Glutamatergic neuron (in vitro differentiated cells): ENCODE measurements around the gene NOVA2. TPM values are rescaled to one million over a fixed set of nuclear protein-coding genes. Genes with fewer than 3 reads are reported as not detected.

ENCODE experiments used
- DNase-seq: peaks from one replicate; pipeline ENCODE4 v3.0.0; 2022
- H3K27ac Mint-ChIP-seq: one replicate; pipeline ENCODE4 v1.8.0; 2020; ENCODE audit warnings: mild to moderate bottlenecking, mixed read lengths, inconsistent platforms; ENCODE audit not compliant: unreplicated experiment
- H3K27me3 Mint-ChIP-seq: one replicate; pipeline ENCODE4 v1.8.0; 2020; ENCODE audit warnings: mild to moderate bottlenecking, moderate library complexity, mixed read lengths, inconsistent platforms; ENCODE audit not compliant: unreplicated experiment
- H3K36me3 Mint-ChIP-seq: one replicate; pipeline ENCODE4 v1.8.0; 2020; ENCODE audit warnings: mild to moderate bottlenecking, mixed read lengths, inconsistent platforms; ENCODE audit not compliant: unreplicated experiment
- H3K4me1 Mint-ChIP-seq: one replicate; pipeline ENCODE4 v1.8.0; 2020; ENCODE audit warnings: mild to moderate bottlenecking, low read depth, mixed read lengths, inconsistent platforms; ENCODE audit not compliant: unreplicated experiment
- H3K4me3 Mint-ChIP-seq: one replicate; pipeline ENCODE4 v1.8.0; 2020; ENCODE audit warnings: mild to moderate bottlenecking, mixed read lengths, inconsistent platforms; ENCODE audit not compliant: unreplicated experiment
- H3K9me3 Mint-ChIP-seq: one replicate; pipeline ENCODE4 v1.8.0; 2020; ENCODE audit warnings: mild to moderate bottlenecking, moderate library complexity, mixed read lengths, inconsistent platforms; ENCODE audit not compliant: unreplicated experiment
- CTCF ChIP-seq: fragments of 200-600 bp; sonication (generic); IDR thresholded peaks from one replicate; pipeline ENCODE4 v1.5.0; 2021; ENCODE audit not compliant: partially characterized antibody, unreplicated experiment
- total RNA-seq: library from RNA; stranded (reverse); fragmentation: NEBNext Ultra II Directional; extraction: Animal tissue kit (Norgen Biotek cat#: 25700); gene quantifications from one replicate; pipeline ENCODE4 v1.2.1, GENCODE V29; 2021; ENCODE audit not compliant: unreplicated experiment

NOVA2 gene
- total RNA-seq, 1 donor from 2014 or later, result 163 TPM

GRCh38 chr19:45958320-45958719, 15.3 kb downstream of the NOVA2 start:
- H3K27me3 Mint-ChIP-seq, result peaks cover 33% of the 10 kb centered on the region
- H3K4me1 Mint-ChIP-seq, result peaks cover 57% of the 10 kb centered on the region
- H3K27ac Mint-ChIP-seq, result peak overlapping the region; percentile 89
- TF ChIP-seq CTCF, result no peak
- H3K36me3 Mint-ChIP-seq, result peaks cover 22% of the 10 kb centered on the region
- DNase-seq, result no peak
- H3K4me3 Mint-ChIP-seq, result peak overlapping the region; percentile 76
- H3K9me3 Mint-ChIP-seq, result peaks cover 23% of the 10 kb centered on the region

DNA sequence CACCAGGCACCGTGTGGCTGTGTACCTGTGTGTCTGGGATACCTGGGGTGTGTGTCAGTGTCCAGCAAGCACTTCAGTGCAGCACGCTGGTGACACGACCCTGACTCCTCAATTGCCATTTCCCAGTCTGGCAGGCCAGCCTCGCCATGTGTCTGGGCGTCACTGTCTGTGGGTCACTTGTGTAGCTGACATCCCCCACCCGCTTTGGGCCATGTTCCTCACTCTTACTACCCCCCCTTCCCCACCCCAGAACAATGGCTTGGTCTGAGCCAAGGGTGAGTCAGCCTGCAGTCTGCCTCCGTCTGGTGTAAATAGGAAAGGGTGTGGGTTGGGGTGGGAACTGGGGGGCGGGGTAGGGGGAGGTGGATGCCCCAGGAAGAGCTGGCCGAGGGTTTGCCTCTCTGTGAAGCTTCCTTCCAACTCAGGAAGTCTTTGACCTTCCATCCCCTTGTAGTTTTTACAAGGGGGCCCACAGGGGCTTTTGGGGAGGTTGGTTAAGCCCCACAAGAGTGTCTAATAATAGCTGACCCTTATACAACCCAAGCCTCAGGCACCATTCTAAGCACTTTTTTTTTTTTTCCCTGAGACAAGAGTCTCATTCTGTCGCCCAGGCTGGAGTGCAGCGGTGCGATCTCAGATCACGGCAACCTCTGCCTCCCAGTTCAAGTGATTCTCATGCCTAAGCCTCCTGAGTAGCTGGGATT, 17.6 kb downstream of the NOVA2 start:
- Mint-ChIP-seq H3K36me3 (peaks cover 10% of the 10 kb centered on the region), H3K27ac (peak overlapping the region; percentile 98), H3K9me3 (peaks cover 24% of the 10 kb centered on the region), H3K27me3 (peaks cover 27% of the 10 kb centered on the region), H3K4me3 (no peak overlapping the region), H3K4me1 (peaks cover 58% of the 10 kb centered on the region)
- peak; percentile 29 for DNase-seq
- no peak for TF ChIP-seq CTCF

GRCh38 chr19:45954156-45954555, 19.5 kb downstream of the NOVA2 start:
- peaks cover 10% of the 10 kb centered on the region for H3K36me3 Mint-ChIP-seq
- peaks cover 14% of the 10 kb centered on the region for H3K27me3 Mint-ChIP-seq
- H3K4me1 Mint-ChIP-seq, result peaks cover 43% of the 10 kb centered on the region
- no peak for TF ChIP-seq CTCF
- H3K4me3 Mint-ChIP-seq, result peak overlapping the region; percentile 87
- peak; percentile 97 for DNase-seq
- H3K9me3 Mint-ChIP-seq, result peaks cover 16% of the 10 kb centered on the region
- H3K27ac Mint-ChIP-seq, result peak overlapping the region; percentile 98

GRCh38 chr19:45953676-45954075, 20.0 kb downstream of the NOVA2 start:
- Mint-ChIP-seq H3K36me3 (peaks cover 7% of the 10 kb centered on the region), H3K27ac (peak overlapping the region; percentile 98)

More at GRCh38 chr19:45953676-45954075, 20.0 kb downstream of the NOVA2 start:
- Mint-ChIP-seq H3K27me3 (peaks cover 12% of the 10 kb centered on the region), H3K9me3 (peaks cover 16% of the 10 kb centered on the region), H3K4me3 (peak overlapping the region; percentile 87), H3K4me1 (peaks cover 38% of the 10 kb centered on the region)
- no peak for TF ChIP-seq CTCF
- DNase-seq, result no peak
